K562 (cell line): ENCODE measurements around the gene ZNF385C. TPM values are rescaled to one million over a fixed set of nuclear protein-coding genes. Genes with fewer than 3 reads are reported as not detected.

Experiments
- ATAC-seq: fragments of 200-7000 bp; cut with Tn5 transposase; 3 replicates; pipeline ENCODE4 v1.9.1; 2020; ENCODE audit warnings: moderate library complexity
- BruUV-seq: library from RNA; stranded (reverse); fragments of 400-500 nt; replicated peaks from 2 replicates; lab custom pipeline; 2021; lab: Mats Ljungman, UMichigan
- CTCF ChIA-PET: fragments of 300-600 bp; formaldehyde crosslinking; extraction: SDS; loops from one replicate; lab custom pipeline; 2021; ENCODE audit warnings: low intra/inter-chr PET ratio; lab: Yijun Ruan, JAX
- POLR2A ChIA-PET: fragments of 300-600, 350-650 bp; sonication (Branson Sonifier 250); formaldehyde crosslinking; extraction: SDS; loops from one replicate; lab custom pipeline; 2021; ENCODE audit warnings: antibody characterized with exemption, inconsistent platforms; lab: Yijun Ruan, JAX
- DNase-seq, 4 experiments: peaks; one replicate each; pipeline versions ENCODE4 v3.0.0 to v3.0.0-alpha.2; 2011 to 2018; ENCODE audit warnings: low spot score in 3 of 4, mixed read lengths in 3 of 4; ENCODE audit errors: extremely low read depth in 1 of 4
- FAIRE-seq: peaks from 2 replicates; lab custom pipeline; 2011; peaks lifted over from hg19 to GRCh38; lab: Jason Lieb, UNC
- H2AFZ ChIP-seq: 2 replicates; pipeline ENCODE4 v1.6.0; 2011; ENCODE audit warnings: low read depth, low read length, control low read depth, inconsistent platforms
- H3K27ac ChIP-seq: fragments of 200-600 bp; 3 replicates; pipeline ENCODE4 v1.8.0; 2011; ENCODE audit warnings: low read depth, mild to moderate bottlenecking, control low read depth, inconsistent platforms, low read length, moderate library complexity, mixed read lengths; ENCODE audit errors: extremely low read depth
- H3K27me3 ChIP-seq, 2 experiments: fragments of 300-600 bp in 1 of 2; 2 replicates in 1 of 2; 3 replicates in 1 of 2; pipeline versions ENCODE4 v1.6.0 to v1.8.0; 2011; ENCODE audit warnings: inconsistent platforms in 2 of 2, low read length in 2 of 2, mild to moderate bottlenecking in 1 of 2, mixed read lengths in 1 of 2, moderate library complexity in 1 of 2; ENCODE audit not compliant: control insufficient read depth in 2 of 2, insufficient read depth in 2 of 2
- H3K36me3 ChIP-seq: fragments of 300-600 bp; 3 replicates; pipeline ENCODE4 v1.8.0; 2011; ENCODE audit warnings: mild to moderate bottlenecking, low read length, inconsistent platforms; ENCODE audit not compliant: control insufficient read depth, insufficient read depth
- H3K4me1 ChIP-seq, 2 experiments: fragments of 200-600 bp in 1 of 2; replicated peaks in 1 of 2; 2 replicates in 1 of 2; 3 replicates in 1 of 2; pipeline versions ENCODE4 v1.5.1 to v1.8.0; 2011; ENCODE audit warnings: inconsistent platforms in 2 of 2, low read length in 2 of 2, mild to moderate bottlenecking in 1 of 2, mixed read lengths in 1 of 2, moderate library complexity in 1 of 2; ENCODE audit not compliant: control insufficient read depth in 2 of 2, insufficient read depth in 2 of 2
- H3K4me2 ChIP-seq: 2 replicates; pipeline ENCODE4 v1.6.1; 2011; ENCODE audit warnings: low read length, control low read depth, inconsistent platforms, mixed read lengths; ENCODE audit not compliant: insufficient read depth
- H3K4me3 ChIP-seq: fragments of 200-600 bp; sonication (generic), shearing (Covaris generic); 2 replicates; pipeline ENCODE4 v1.5.1; 2016; ENCODE audit warnings: control low read depth, inconsistent platforms
- H3K79me2 ChIP-seq: fragments of 200-600 bp; 3 replicates; pipeline ENCODE4 v1.8.0; 2011; ENCODE audit warnings: low read length, inconsistent platforms; ENCODE audit not compliant: control insufficient read depth, insufficient read depth
- H3K9ac ChIP-seq, 2 experiments: 2 replicates each; pipeline versions ENCODE4 v1.6.0 to v1.6.1; 2011; ENCODE audit warnings: low read depth in 2 of 2, low read length in 2 of 2, control low read depth in 1 of 2, inconsistent platforms in 1 of 2, mild to moderate bottlenecking in 1 of 2, mixed read lengths in 1 of 2; ENCODE audit not compliant: insufficient read depth in 1 of 2
- H3K9me1 ChIP-seq: one replicate; pipeline ENCODE4 v1.6.0; 2011; ENCODE audit warnings: inconsistent platforms, mild to moderate bottlenecking, low read length, moderate library complexity; ENCODE audit not compliant: control insufficient read depth, insufficient read depth
- H3K9me3 ChIP-seq: replicated peaks from 2 replicates; pipeline ENCODE4 v1.5.1; 2011; ENCODE audit warnings: low read depth, low read length, inconsistent platforms; ENCODE audit not compliant: control insufficient read depth, insufficient read depth
- H4K20me1 ChIP-seq: replicated peaks from 2 replicates; pipeline ENCODE4 v1.6.1; 2011; ENCODE audit warnings: low read length, inconsistent platforms, mixed read lengths; ENCODE audit not compliant: control insufficient read depth, insufficient read depth
- CREM ChIP-seq: IDR thresholded peaks from 2 replicates; pipeline ENCODE4 v1.6.1; 2014; ENCODE audit warnings: antibody characterized with exemption, low read depth
- MGA ChIP-seq: fragments of 450-650 bp; IDR thresholded peaks from 2 replicates; pipeline ENCODE4 v1.6.1; 2016; ENCODE audit warnings: mild to moderate bottlenecking, moderate library complexity
- PHF8 ChIP-seq: fragments of 200-600 bp; sonication (generic); IDR thresholded peaks from 2 replicates; pipeline ENCODE4 v1.6.1; 2012; ENCODE audit warnings: mixed run types, mild to moderate bottlenecking, inconsistent platforms, low read length, moderate library complexity, borderline replicate concordance
- SP2 ChIP-seq: IDR thresholded peaks from 2 replicates; pipeline ENCODE4 v1.6.1; 2011; ENCODE audit warnings: mild to moderate bottlenecking, low read depth, low read length, moderate library complexity; ENCODE audit not compliant: poor library complexity, severe bottlenecking; ENCODE audit errors: extremely low read depth
- VEZF1 ChIP-seq: fragments of 200-800 bp; sonication (Bioruptor generic); IDR thresholded peaks from 2 replicates; pipeline ENCODE4 v1.6.1; 2017; ENCODE audit warnings: missing genetic modification characterization, missing compliant biosample characterization
- WGBS: fragments of 100-300 bp; shearing (Covaris generic); methylation state at CpG from one replicate; pipeline ENCODE4 v1.1.6; 2016; ENCODE audit warnings: low coverage, mixed read lengths; ENCODE audit not compliant: insufficient coverage; ENCODE audit errors: missing lambda C conversion rate; 5-methylcytosine and 5-hydroxymethylcytosine counted together
- in situ Hi-C: fragments of 300-500 bp; cut with MboI; formaldehyde crosslinking; loops from 4 replicates; pipeline ENCODE4 v1.15.0; 2018; ENCODE audit warnings: inconsistent platforms, mixed read lengths
- intact Hi-C: fragments of 100-400 bp; cut with micrococcal nuclease; formaldehyde crosslinking; loops from 2 replicates; pipeline ENCODE4 v1.14.2; 2022
- polyA plus RNA-seq, 8 experiments: library from polyadenylated mRNA; depleted of rRNA in 4 of 8; stranded (reverse) in 5 of 8; unstranded in 3 of 8; fragments of >200 nt; fragmentation: Nextera tagmentation in 2 of 8; fragmentation: Illumina TruSeq in 1 of 8; extraction: Ambion mirVana in 2 of 8; extraction: Trizol in 1 of 8; gene quantifications; 2 replicates each; pipeline versions ENCODE4 v1.2.1 to v1.2.3, GENCODE V29; 2011 to 2014; ENCODE audit warnings: inconsistent platforms in 1 of 8, missing spikeins in 1 of 8
- total RNA-seq, 7 experiments: library from RNA; depleted of rRNA in 6 of 7; stranded (reverse); fragments of >200 nt in 6 of 7; fragmentation: Illumina TruSeq in 2 of 7; extraction: Trizol in 2 of 7; gene quantifications; 2 replicates each; pipeline versions ENCODE4 v1.2.1 to v1.2.3, GENCODE V29; 2011 to 2021; ENCODE audit warnings: low replicate concordance in 1 of 7
- TF ChIP-seq, protein P1 (sequence below): sonication (generic); formaldehyde crosslinking; IDR thresholded peaks from 2 replicates; pipeline ENCODE4 v1.8.0; 2022; ENCODE audit warnings: missing genetic modification reagents, mild to moderate bottlenecking, borderline replicate concordance

The ZNF385C gene
- total and polyA plus RNA-seq, 9 of the 15 experiments (the other 6 are each of a cell fraction or from before 2014, with no cell fraction given), result 0.03 to 0.35 (median 0.18) TPM; not detected in 1

- no TSS peak for BruUV-seq
- H3K27me3 ChIP-seq, result peaks cover 10 to 46% of the 10 kb centered on the region in 2 experiments; a peak in 4 of 5 replicates
- peak within 1 kb of the TSS; percentile 97 for H2AFZ ChIP-seq
- peak within 1 kb of the TSS; percentile 52 for H3K4me3 ChIP-seq
- H3K36me3 ChIP-seq, result no peaks in the 10 kb centered on the region
- H3K4me1 ChIP-seq, result peaks cover 3 to 14% of the 10 kb centered on the region in 2 experiments; a peak in 3 of 5 replicates
- 4% methylated on average over 39 of the region's 65 CpGs for WGBS
- peak within 1 kb of the TSS; percentile 77 for H3K4me2 ChIP-seq
- ATAC-seq, result peak; percentile 93
- no peak for FAIRE-seq
- intact Hi-C loops (no loop called here), in situ Hi-C loops (no loop called here)
- H3K79me2 ChIP-seq, result no peaks in the 10 kb centered on the region
- no peaks in the 10 kb centered on the region for H3K9me3 ChIP-seq
- H3K9ac ChIP-seq, result peak within 1 kb of the TSS; percentile 56 to 91; a peak in 3 of 4 replicates
- peak; percentile 75 to 93 (median 84) for DNase-seq
- POLR2A ChIA-PET, result interaction anchor here (0.7 to 1.4 kb wide), 5 partner anchors 10 to 253 kb away, joined by 3 to 6 read pairs (median 4); partner anchors contain the start of gene DNAJC7
- no peaks in the 10 kb centered on the region for H4K20me1 ChIP-seq
- H3K27ac ChIP-seq, result no peak within 1 kb of the TSS; the same call in 2 of the 3 replicates
- CTCF ChIA-PET, result interaction anchor here (0.7 kb wide), 1 partner anchor 20 kb away, joined by 3 read pairs; no protein-coding TSS in a partner anchor
- H3K9me1 ChIP-seq, result no peaks in the 10 kb centered on the region
- TF ChIP-seq VEZF1 (peak; percentile 79), SP2 (peak; percentile 77), MGA (no peak), PHF8 (peak; percentile 35; the same call in 1 of the 2 replicates), CREM (peak; percentile 52)
- TF ChIP-seq, protein P1, sequence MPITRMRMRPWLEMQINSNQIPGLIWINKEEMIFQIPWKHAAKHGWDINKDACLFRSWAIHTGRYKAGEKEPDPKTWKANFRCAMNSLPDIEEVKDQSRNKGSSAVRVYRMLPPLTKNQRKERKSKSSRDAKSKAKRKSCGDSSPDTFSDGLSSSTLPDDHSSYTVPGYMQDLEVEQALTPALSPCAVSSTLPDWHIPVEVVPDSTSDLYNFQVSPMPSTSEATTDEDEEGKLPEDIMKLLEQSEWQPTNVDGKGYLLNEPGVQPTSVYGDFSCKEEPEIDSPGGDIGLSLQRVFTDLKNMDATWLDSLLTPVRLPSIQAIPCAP, result no peak
Measured at GRCh38 chr17:42050393-42051012, 47.8 kb downstream of the ZNF385C start, which contains the start of gene C17orf113. Gene C17orf113, minus strand, starts transcription at chr17:42050601. Its CDS starts 7,225 bp downstream, at chr17:42043376.
